GM12892 (cell line): ENCODE measurements around the gene CYBRD1.

ENCODE experiments used
- POLR2A ChIP-seq: IDR thresholded peaks from 2 replicates; pipeline ENCODE4 v1.6.1; 2011; ENCODE audit warnings: low read depth, low read length, control low read depth
- POLR2AphosphoS5 ChIP-seq: IDR thresholded peaks from 2 replicates; pipeline ENCODE4 v1.6.1; 2011; ENCODE audit warnings: low read depth, low read length, control low read depth
- TAF1 ChIP-seq: IDR thresholded peaks from 2 replicates; pipeline ENCODE4 v1.6.1; 2011; ENCODE audit warnings: low read depth, mild to moderate bottlenecking, control low read depth, low read length, borderline replicate concordance

DNA sequence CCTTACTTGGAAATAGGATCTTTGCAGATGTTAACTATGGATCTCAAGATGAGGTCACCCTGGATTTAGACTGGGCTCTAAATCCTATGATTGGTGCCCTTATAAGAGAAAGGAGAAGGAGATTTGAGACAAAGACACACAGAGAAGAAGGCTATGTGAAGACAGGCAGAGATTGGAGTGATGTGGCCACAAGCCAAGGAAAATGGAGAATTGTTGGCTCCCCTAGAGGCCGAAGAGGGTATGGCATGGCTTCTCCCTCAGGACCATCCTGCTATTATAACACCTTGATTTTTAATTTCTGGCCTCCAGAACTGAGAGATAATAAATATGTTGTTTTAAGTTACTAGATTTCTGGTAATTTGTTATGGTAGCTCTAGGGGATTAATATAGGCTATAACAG, 7.6 kb downstream of the CYBRD1 start:
- TF ChIP-seq POLR2A (no peak), POLR2AphosphoS5 (no peak), TAF1 (no peak)
